ENCODE results near the gene GPR62. TPM values are rescaled to one million over a fixed set of nuclear protein-coding genes. Genes with fewer than 3 reads are reported as not detected.

The GPR62 gene
- total RNA-seq, 3 donors from 2014 or later (not counting 1 experiment from before 2014, with no cell fraction given), result not detected

- Mint-ChIP-seq H3K9me3 (no peaks in the 10 kb centered on the region), H3K27me3 (ENCODE audit: low read depth in 2 of 2) (peaks cover 3 to 7% of the 10 kb centered on the region in 2 donors), H3K4me3 (no peak overlapping the region), H3K27ac (no peak overlapping the region), H3K36me3 (no peaks in the 10 kb centered on the region), H3K4me1 (peaks cover 4 to 5% of the 10 kb centered on the region in 2 donors)
- no peaks in the 10 kb centered on the region for H3K36me3 ChIP-seq (ENCODE audit: control insufficient read depth, insufficient read depth, low read length)
- intact Hi-C loops (cut with micrococcal nuclease), result no loop called here
- peaks cover 9% of the 10 kb centered on the region for H3K4me1 ChIP-seq (ENCODE audit: control insufficient read depth, insufficient read depth, low read length)
- 94% methylated on average over 10 of the region's 10 CpGs for WGBS (ENCODE audit: insufficient coverage)
- DNase-seq (no peak), ATAC-seq (no peak)
- TF ChIP-seq CTCF (IDR thresholded peaks at IDR 0.05), result no peak
- H3K4me3 ChIP-seq (ENCODE audit: low read length), result no peak overlapping the region
- no peaks in the 10 kb centered on the region for H3K27me3 ChIP-seq (ENCODE audit: control insufficient read depth, insufficient read depth, low read length)
- no peak overlapping the region for H3K27ac ChIP-seq (ENCODE audit: low read length)
- no peaks in the 10 kb centered on the region for H3K9me3 ChIP-seq (ENCODE audit: control insufficient read depth, insufficient read depth, low read length)
Measured at GRCh38 chr3:51948016-51948580, 7.1 kb upstream of the GPR62 start.

GRCh38 chr3:51949121-51949520, 6.1 kb upstream of the GPR62 start:
- no peak overlapping the region for H3K27ac ChIP-seq (ENCODE audit: low read length)
- H3K36me3 Mint-ChIP-seq, result no peaks in the 10 kb centered on the region
- 97% methylated on average over 5 of the region's 5 CpGs for WGBS (ENCODE audit: insufficient coverage)
- no peaks in the 10 kb centered on the region for H3K9me3 Mint-ChIP-seq
- H3K4me1 Mint-ChIP-seq, result peaks cover 3 to 9% of the 10 kb centered on the region in 2 donors
- intact Hi-C loops (cut with micrococcal nuclease), result no loop called here
- peaks cover 14 to 17% of the 10 kb centered on the region in 2 donors for H3K27me3 Mint-ChIP-seq (ENCODE audit: low read depth in 2 of 2)
- no peak for ATAC-seq
- no peaks in the 10 kb centered on the region for H3K27me3 ChIP-seq (ENCODE audit: control insufficient read depth, insufficient read depth, low read length)
- no peak overlapping the region for H3K4me3 ChIP-seq (ENCODE audit: low read length)
- no peak for DNase-seq
- no peak overlapping the region for H3K4me3 Mint-ChIP-seq
- no peak overlapping the region for H3K27ac Mint-ChIP-seq
- TF ChIP-seq CTCF (IDR thresholded peaks at IDR 0.05), result no peak
- H3K36me3 ChIP-seq (ENCODE audit: control insufficient read depth, insufficient read depth, low read length), result no peaks in the 10 kb centered on the region
- peaks cover 2% of the 10 kb centered on the region for H3K4me1 ChIP-seq (ENCODE audit: control insufficient read depth, insufficient read depth, low read length)
- H3K9me3 ChIP-seq (ENCODE audit: control insufficient read depth, insufficient read depth, low read length), result no peaks in the 10 kb centered on the region

- Mint-ChIP-seq H3K27me3 (ENCODE audit: low read depth in 2 of 2) (peaks cover 17 to 28% of the 10 kb centered on the region in 2 donors), H3K4me3 (no peak overlapping the region), H3K27ac (no peak overlapping the region), H3K9me3 (no peaks in the 10 kb centered on the region), H3K36me3 (no peaks in the 10 kb centered on the region), H3K4me1 (peaks cover 0 to 6% of the 10 kb centered on the region in 2 donors)
- no peak for ATAC-seq
- H3K9me3 ChIP-seq (ENCODE audit: control insufficient read depth, insufficient read depth, low read length), result no peaks in the 10 kb centered on the region
- H3K36me3 ChIP-seq (ENCODE audit: control insufficient read depth, insufficient read depth, low read length), result no peaks in the 10 kb centered on the region
- peaks cover 5% of the 10 kb centered on the region for H3K4me1 ChIP-seq (ENCODE audit: control insufficient read depth, insufficient read depth, low read length)
- TF ChIP-seq CTCF (IDR thresholded peaks at IDR 0.05), result no peak
- intact Hi-C loops (cut with micrococcal nuclease), result no loop called here
- no peak overlapping the region for H3K4me3 ChIP-seq (ENCODE audit: low read length)
- no peak overlapping the region for H3K27ac ChIP-seq (ENCODE audit: low read length)
- 94% methylated on average over 2 of the region's 2 CpGs for WGBS (ENCODE audit: insufficient coverage)
- DNase-seq, result no peak
- peaks cover 6% of the 10 kb centered on the region for H3K27me3 ChIP-seq (ENCODE audit: control insufficient read depth, insufficient read depth, low read length)
Measured at GRCh38 chr3:51950899-51951298, 4.3 kb upstream of the GPR62 start.

DNA sequence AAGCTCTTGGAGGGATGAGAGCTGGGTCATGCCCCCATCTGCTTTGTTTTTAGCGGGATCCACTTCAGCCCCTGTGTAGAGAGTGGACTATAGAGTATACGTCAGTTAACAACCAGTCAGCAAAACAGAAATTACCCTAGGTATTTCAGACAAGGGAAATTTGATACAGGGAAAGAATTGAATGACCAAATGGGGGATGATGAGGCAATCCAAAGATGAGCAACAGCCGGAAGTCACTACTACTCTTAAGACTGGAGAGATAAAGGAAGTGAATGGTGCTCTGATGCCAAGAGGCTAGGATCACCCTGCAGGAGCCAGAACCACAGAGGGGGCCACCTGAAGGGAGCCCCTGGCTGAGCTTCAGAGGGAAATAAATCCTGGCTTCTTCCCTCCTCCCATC, 1.7 kb upstream of the GPR62 start:
- peaks cover 15% of the 10 kb centered on the region for H3K4me1 ChIP-seq (ENCODE audit: control insufficient read depth, insufficient read depth, low read length)
- no peak overlapping the region for H3K4me3 Mint-ChIP-seq
- intact Hi-C loops (cut with micrococcal nuclease), result no loop called here

More for the DNA sequence above, 1.7 kb upstream of the GPR62 start:
- no peak overlapping the region for H3K27ac ChIP-seq (ENCODE audit: low read length)
- Mint-ChIP-seq H3K27me3 (ENCODE audit: low read depth in 2 of 2) (peaks cover 23 to 35% of the 10 kb centered on the region in 2 donors), H3K9me3 (no peaks in the 10 kb centered on the region), H3K27ac (no peak overlapping the region), H3K4me1 (peaks cover 0 to 14% of the 10 kb centered on the region in 2 donors), H3K36me3 (no peaks in the 10 kb centered on the region)
- peaks cover 22% of the 10 kb centered on the region for H3K27me3 ChIP-seq (ENCODE audit: control insufficient read depth, insufficient read depth, low read length)
- WGBS (ENCODE audit: insufficient coverage), result 89% methylated on average over 3 of the region's 3 CpGs
- no peak for TF ChIP-seq CTCF (IDR thresholded peaks at IDR 0.05)
- no peaks in the 10 kb centered on the region for H3K36me3 ChIP-seq (ENCODE audit: control insufficient read depth, insufficient read depth, low read length)
- no peaks in the 10 kb centered on the region for H3K9me3 ChIP-seq (ENCODE audit: control insufficient read depth, insufficient read depth, low read length)
- ATAC-seq, result no peak
- DNase-seq, result no peak
- H3K4me3 ChIP-seq (ENCODE audit: low read length), result no peak overlapping the region
